ENCODE data around the gene MXD4. TPM values are rescaled to one million over a fixed set of nuclear protein-coding genes. Genes with fewer than 3 reads are reported as not detected.

Gene MXD4
- total and polyA plus RNA-seq, 8 donors, result 14.8 to 51.4 (median 27.4) TPM

- peak; percentile 97 to 100 (median 99) for DNase-seq
- H3K27me3 ChIP-seq, result no peaks in the 10 kb centered on the region
- 0 to 1% methylated on average over 85 to 88 of the region's 88 CpGs for WGBS, 2 donors
- FAIRE-seq, result peak; percentile 47
- H3K27ac ChIP-seq, result peak within 1 kb of the TSS; percentile 24 to 67 (median 44)
- peaks cover 7 to 31% (median 12%) of the 10 kb centered on the region in 3 donors for H3K4me1 ChIP-seq
- ATAC-seq, result peak; percentile 94 to 98 (median 96)
- H3K4me3 ChIP-seq, result peak within 1 kb of the TSS; percentile 79 to 98 (median 88)
- H3K36me3 ChIP-seq, result no peaks in the 10 kb centered on the region
- no peaks in the 10 kb centered on the region for H3K9me3 ChIP-seq
- no peak for TF ChIP-seq CTCF (IDR thresholded peaks at IDR 0.05)
- intact Hi-C loops (cut with DNase I), result no loop called here
Observed at GRCh38 chr4:2241410-2242353, 20.2 kb downstream of the MXD4 start, which contains the start of the genes HAUS3 and POLN. TSS of gene HAUS3 (minus strand) at chr4:2242121. CDS start at chr4:2240946, 1,175 bp downstream. TSS of gene POLN (minus strand) at chr4:2242121. CDS start at chr4:2229231, 12,890 bp downstream.

- DNase-seq, result no peak
- no peaks in the 10 kb centered on the region for H3K9me3 ChIP-seq
- ATAC-seq, result no peak
- no peaks in the 10 kb centered on the region for H3K27me3 ChIP-seq
- H3K36me3 ChIP-seq, result no peaks in the 10 kb centered on the region
- intact Hi-C loops (cut with DNase I), result no loop called here
- H3K4me1 ChIP-seq, result peaks cover 7 to 31% (median 12%) of the 10 kb centered on the region in 3 donors
- no peak for FAIRE-seq
- no peak overlapping the region for H3K27ac ChIP-seq
- no peak for TF ChIP-seq CTCF (IDR thresholded peaks at IDR 0.05)
- WGBS, 2 donors, result 2 to 3% methylated on average over 7 of the region's 7 CpGs
- H3K4me3 ChIP-seq, result peak overlapping the region; percentile 79 to 98 (median 88)
Observed at GRCh38 chr4:2241003-2241402, 20.9 kb downstream of the MXD4 start.

- intact Hi-C loops (cut with DNase I), result no loop called here
- Histone ChIP-seq H3K9me3 (no peaks in the 10 kb centered on the region), H3K4me1 (peaks cover 7 to 31% (median 12%) of the 10 kb centered on the region in 3 donors), H3K36me3 (no peaks in the 10 kb centered on the region), H3K27ac (no peak overlapping the region), H3K27me3 (no peaks in the 10 kb centered on the region), H3K4me3 (no peak overlapping the region)
- WGBS, 2 donors, result 67 to 68% methylated on average over 3 of the region's 3 CpGs
- DNase-seq (no peak), FAIRE-seq (no peak), ATAC-seq (no peak)
- TF ChIP-seq CTCF (IDR thresholded peaks at IDR 0.05), result no peak
Observed at GRCh38 chr4:2236944-2237666, 24.8 kb downstream of the MXD4 start.

- no peak for FAIRE-seq
Observed at GRCh38 chr4:2231082-2231481, 30.8 kb downstream of the MXD4 start.

More at GRCh38 chr4:2231082-2231481, 30.8 kb downstream of the MXD4 start:
- no peak overlapping the region for H3K4me3 ChIP-seq
- intact Hi-C loops (cut with DNase I), result no loop called here
- H3K27me3 ChIP-seq, result no peaks in the 10 kb centered on the region
- DNase-seq (no peak), ATAC-seq (no peak)
- no peaks in the 10 kb centered on the region for H3K36me3 ChIP-seq
- WGBS, 2 donors, result 97% methylated on average over 6 of the region's 6 CpGs
- H3K27ac ChIP-seq, result no peak overlapping the region
- no peak for TF ChIP-seq CTCF (IDR thresholded peaks at IDR 0.05)
- no peaks in the 10 kb centered on the region for H3K9me3 ChIP-seq
- H3K4me1 ChIP-seq, result no peaks in the 10 kb centered on the region
